GM23248 (cell line): ENCODE data around the gene NCSTN.

ENCODE experiments used
- EZH2 ChIP-seq: fragments of 200-600 bp; sonication (generic); IDR thresholded peaks from 2 replicates; pipeline ENCODE4 v1.6.1; 2018; ENCODE audit warnings: antibody characterized with exemption, mild to moderate bottlenecking; ENCODE audit not compliant: insufficient read depth, poor library complexity, severe bottlenecking
- EZH2phosphoT487 ChIP-seq: fragments of 200-600 bp; sonication (generic); IDR thresholded peaks from 2 replicates; pipeline ENCODE4 v1.6.1; 2018; ENCODE audit warnings: antibody characterized with exemption, moderate library complexity, mild to moderate bottlenecking, low read depth; ENCODE audit not compliant: insufficient read depth

DNA sequence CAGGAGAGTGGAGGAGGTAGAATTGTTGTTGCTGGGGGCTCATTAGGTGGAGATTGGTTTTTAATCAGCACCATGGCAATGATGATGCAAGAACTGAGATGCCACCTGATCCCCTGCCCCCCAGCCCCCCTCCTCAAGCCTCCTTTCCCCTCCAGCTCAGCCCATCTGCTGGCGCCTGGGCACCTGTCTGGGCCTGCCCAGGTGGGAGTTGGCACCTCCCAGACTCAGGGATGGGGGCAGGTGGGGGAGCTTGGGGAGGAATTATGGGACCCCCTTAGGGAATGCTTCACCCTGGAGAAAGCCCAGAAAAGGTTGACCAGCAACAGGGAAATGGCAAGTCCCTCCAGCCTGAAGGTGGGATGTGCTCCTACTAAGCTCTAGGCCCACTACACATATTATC, 22.1 kb downstream of the NCSTN start:
- no peak for TF ChIP-seq EZH2
- no peak for TF ChIP-seq EZH2phosphoT487
